GM21717 (cell line): Measurements from ENCODE around the gene HABP4.

Source experiments
- ATAC-seq: cut with Tn5 transposase; IDR thresholded peaks from one replicate; pipeline ENCODE4 v1.9.1; 2021; ENCODE audit warnings: mild to moderate bottlenecking, moderate library complexity; ENCODE audit not compliant: unreplicated experiment

HABP4 gene

GRCh38 chr9:96515621-96516470, 65.9 kb downstream of the HABP4 start:
- no peak for ATAC-seq

- no peak for ATAC-seq
Measured at GRCh38 chr9:96519095-96519494, 69.1 kb downstream of the HABP4 start.

- ATAC-seq = no peak
Measured at GRCh38 chr9:96519787-96520186, 69.8 kb downstream of the HABP4 start.

GRCh38 chr9:96522366-96522765, 72.4 kb downstream of the HABP4 start:
- ATAC-seq = no peak

- ATAC-seq = no peak
Measured at GRCh38 chr9:96523374-96523773, 73.4 kb downstream of the HABP4 start.

GRCh38 chr9:96524045-96524444, 74.1 kb downstream of the HABP4 start:
- no peak for ATAC-seq

GRCh38 chr9:96524764-96525163, 74.8 kb downstream of the HABP4 start:
- ATAC-seq = no peak

- no peak for ATAC-seq
Measured at GRCh38 chr9:96532173-96532572, 82.2 kb downstream of the HABP4 start.

GRCh38 chr9:96540106-96540505, 90.1 kb downstream of the HABP4 start:
- ATAC-seq = no peak
